NCI-H146 treated with DMSO at 0.1 percent for 48 hours (cell line): ENCODE measurements around the gene DSCAML1.

Experiments
- DNase-seq: peaks from one replicate; lab custom pipeline; 2025; ENCODE audit not compliant: unreplicated experiment; lab: John Stamatoyannopoulos, UW

Gene DSCAML1

GRCh38 chr11:117730208-117730800 is 66.7 kb downstream of the DSCAML1 start:
- DNase-seq = no peak

- DNase-seq = no peak
Observed at GRCh38 chr11:117725048-117725734, 71.8 kb downstream of the DSCAML1 start.

- no peak for DNase-seq
Observed at GRCh38 chr11:117724621-117725020, 72.4 kb downstream of the DSCAML1 start.

GRCh38 chr11:117724104-117724503 is 72.9 kb downstream of the DSCAML1 start:
- no peak for DNase-seq

GRCh38 chr11:117723277-117724024 is 73.6 kb downstream of the DSCAML1 start:
- DNase-seq = no peak

- no peak for DNase-seq
Observed at GRCh38 chr11:117722082-117722481, 74.9 kb downstream of the DSCAML1 start.

- DNase-seq = no peak
Observed at GRCh38 chr11:117720061-117720511, 76.9 kb downstream of the DSCAML1 start.

- DNase-seq = no peak
Observed at GRCh38 chr11:117719480-117719879, 77.5 kb downstream of the DSCAML1 start.

GRCh38 chr11:117717485-117718314 is 79.3 kb downstream of the DSCAML1 start:
- peak; percentile 42 for DNase-seq

- DNase-seq = no peak
Observed at GRCh38 chr11:117716521-117717440, 80.2 kb downstream of the DSCAML1 start.

- DNase-seq = no peak
Observed at GRCh38 chr11:117715801-117716200, 81.2 kb downstream of the DSCAML1 start.

- DNase-seq = peak; percentile 21
Observed at GRCh38 chr11:117713538-117713991, 83.5 kb downstream of the DSCAML1 start.

GRCh38 chr11:117712530-117712929 is 84.5 kb downstream of the DSCAML1 start:
- DNase-seq = no peak

- DNase-seq = no peak
Observed at GRCh38 chr11:117711331-117711730, 85.7 kb downstream of the DSCAML1 start.

- DNase-seq = no peak
Observed at GRCh38 chr11:117710211-117710610, 86.8 kb downstream of the DSCAML1 start.

- no peak for DNase-seq
Observed at GRCh38 chr11:117706322-117706814, 90.6 kb downstream of the DSCAML1 start.

- no peak for DNase-seq
Observed at GRCh38 chr11:117705866-117706265, 91.2 kb downstream of the DSCAML1 start.

GRCh38 chr11:117704395-117705100 is 92.5 kb downstream of the DSCAML1 start:
- DNase-seq = no peak

- peak; percentile 92 for DNase-seq
Observed at GRCh38 chr11:117702946-117703598, 93.9 kb downstream of the DSCAML1 start.
